Activated CD4-positive, CD25-positive, alpha-beta regulatory T cell treated with anti-CD3 and anti-CD28 coated beads, Interleukin-2, amount 50 U/mL, for 24 hours (primary cell): ENCODE measurements around the gene WFIKKN2.
"Not testable (repeated sequence)": the region's sequence is repeated elsewhere in the genome, so short reads cannot be mapped to it uniquely, and the experiment has no call there.

Experiments
- ATAC-seq, 2 donors: fragments of 150-1000 bp; cut with Tn5 transposase; one replicate each; pipeline ENCODE4 v1.10.0; 2021; ENCODE audit warnings: mild to moderate bottlenecking in 1 of 2, moderate library complexity in 1 of 2

Gene WFIKKN2

GRCh38 chr17:50855708-50856330 is 20.4 kb downstream of the WFIKKN2 start:
- ATAC-seq = no peak

- no peak for ATAC-seq
Observed at GRCh38 chr17:50856431-50856830, 21.0 kb downstream of the WFIKKN2 start.

GRCh38 chr17:50858486-50859225 is 23.3 kb downstream of the WFIKKN2 start:
- ATAC-seq = no peak

GRCh38 chr17:50859727-50860126 is 24.3 kb downstream of the WFIKKN2 start:
- ATAC-seq = not testable (repeated sequence)

GRCh38 chr17:50861334-50861676 is 25.9 kb downstream of the WFIKKN2 start:
- no peak for ATAC-seq

- ATAC-seq = no peak
Observed at GRCh38 chr17:50861822-50862528, 26.6 kb downstream of the WFIKKN2 start.

- ATAC-seq = no peak
Observed at GRCh38 chr17:50863221-50863843, 27.9 kb downstream of the WFIKKN2 start.

GRCh38 chr17:50863931-50864330 is 28.5 kb downstream of the WFIKKN2 start:
- no peak for ATAC-seq

GRCh38 chr17:50864747-50865059 is 29.3 kb downstream of the WFIKKN2 start:
- no peak for ATAC-seq

GRCh38 chr17:50865060-50865867 is 29.9 kb downstream of the WFIKKN2 start:
- ATAC-seq = peak; percentile 0 to 1

- peak in 1 of 2 donors; percentile 3 for ATAC-seq
Observed at GRCh38 chr17:50865868-50866260, 30.5 kb downstream of the WFIKKN2 start.

GRCh38 chr17:50866261-50866949 is 31.0 kb downstream of the WFIKKN2 start, which contains the start of gene TOB1:
Gene TOB1 (minus strand): TSS chr17:50866354. CDS start chr17:50864017, 2,337 bp downstream.
- ATAC-seq = peak; percentile 76 to 80

GRCh38 chr17:50866950-50867362 is 31.6 kb downstream of the WFIKKN2 start:
- peak; percentile 34 to 37 for ATAC-seq

- peak; percentile 33 to 39 for ATAC-seq
Observed at GRCh38 chr17:50867363-50868139, 32.2 kb downstream of the WFIKKN2 start.

GRCh38 chr17:50868140-50868438 is 32.7 kb downstream of the WFIKKN2 start:
- ATAC-seq = no peak

GRCh38 chr17:50868602-50869001 is 33.2 kb downstream of the WFIKKN2 start:
- no peak for ATAC-seq

- ATAC-seq = no peak
Observed at GRCh38 chr17:50871364-50871763, 36.0 kb downstream of the WFIKKN2 start.

GRCh38 chr17:50871898-50872297 is 36.5 kb downstream of the WFIKKN2 start:
- no peak for ATAC-seq

GRCh38 chr17:50872710-50873424 is 37.5 kb downstream of the WFIKKN2 start:
- peak; percentile 80 to 84 for ATAC-seq

- no peak for ATAC-seq
Observed at GRCh38 chr17:50875074-50875473, 39.7 kb downstream of the WFIKKN2 start.

- ATAC-seq = not testable (repeated sequence)
Observed at GRCh38 chr17:50877042-50877441, 41.7 kb downstream of the WFIKKN2 start.
